T-helper 22 cell (primary cell): ENCODE data around the gene ANKIB1.
"Not testable (repeated sequence)": the region's sequence is repeated elsewhere in the genome, so short reads cannot be mapped to it uniquely, and the experiment has no call there.

Experiments used
- DNase-seq: peaks from one replicate; pipeline ENCODE4 v3.0.0-alpha.2; 2020; ENCODE audit warnings: low read depth

The ANKIB1 gene

DNA sequence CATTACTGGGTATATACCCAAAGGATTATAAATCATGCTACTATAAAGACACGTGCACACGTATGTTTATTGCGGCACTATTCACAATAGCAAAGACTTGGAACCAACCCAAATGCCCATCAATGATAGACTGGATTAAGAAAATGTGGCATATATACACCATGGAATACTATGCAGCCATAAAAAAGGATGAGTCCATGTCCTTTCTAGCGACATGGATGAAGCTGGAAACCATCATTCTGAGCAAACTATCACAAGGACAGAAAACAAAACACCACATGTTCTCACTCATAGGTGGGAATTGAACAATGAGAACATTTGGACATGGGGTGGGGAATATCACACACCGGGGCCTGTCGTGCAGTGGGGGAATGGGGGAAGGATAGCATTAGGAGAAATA, 164.4 kb downstream of the ANKIB1 start:
- not testable (repeated sequence) for DNase-seq

DNA sequence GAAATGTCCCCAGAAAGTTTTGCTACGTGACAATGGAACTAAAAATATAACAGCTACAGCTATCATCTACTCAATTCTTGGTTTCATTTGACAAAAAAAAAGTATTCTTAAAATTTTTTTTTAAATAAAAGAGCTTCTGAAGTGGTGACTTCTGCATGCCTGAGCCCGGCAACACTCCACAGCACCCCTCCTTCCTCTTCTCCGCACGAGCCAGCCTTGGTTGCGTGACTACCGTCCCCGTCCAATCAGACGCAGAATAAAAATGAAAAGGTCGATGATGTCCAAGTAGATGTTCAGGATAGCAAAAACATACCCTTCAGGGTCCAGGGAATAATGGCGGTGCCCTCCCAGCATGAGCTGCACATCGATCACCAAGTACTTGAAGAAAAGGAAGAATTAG, 167.0 kb downstream of the ANKIB1 start:
- no peak for DNase-seq

- no peak for DNase-seq
Measured at GRCh38 chr7:92413550-92413949, 167.8 kb downstream of the ANKIB1 start.

- no peak for DNase-seq
Measured at GRCh38 chr7:92415225-92415624, 169.5 kb downstream of the ANKIB1 start.

DNA sequence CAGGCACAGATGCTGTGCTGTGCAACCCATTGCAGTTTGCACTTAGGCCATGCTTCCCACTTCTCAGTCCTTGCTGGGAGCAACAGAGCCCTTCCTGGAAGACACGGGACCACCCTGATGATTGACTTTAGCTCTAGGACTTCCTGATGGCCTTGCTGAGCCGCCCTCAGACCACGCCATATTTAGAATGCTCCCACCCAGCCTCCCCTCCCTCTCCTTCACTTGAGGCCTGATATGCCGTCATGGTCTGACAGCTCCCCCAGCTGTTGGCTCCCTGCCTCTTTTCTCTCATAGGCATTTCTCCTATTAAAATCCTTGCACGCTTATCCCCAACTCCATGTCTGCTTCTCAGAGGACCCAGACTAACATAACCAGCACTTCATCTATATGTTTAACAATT, 172.1 kb downstream of the ANKIB1 start:
- DNase-seq, result no peak

GRCh38 chr7:92421676-92422435, 176.1 kb downstream of the ANKIB1 start:
- no peak for DNase-seq

DNA sequence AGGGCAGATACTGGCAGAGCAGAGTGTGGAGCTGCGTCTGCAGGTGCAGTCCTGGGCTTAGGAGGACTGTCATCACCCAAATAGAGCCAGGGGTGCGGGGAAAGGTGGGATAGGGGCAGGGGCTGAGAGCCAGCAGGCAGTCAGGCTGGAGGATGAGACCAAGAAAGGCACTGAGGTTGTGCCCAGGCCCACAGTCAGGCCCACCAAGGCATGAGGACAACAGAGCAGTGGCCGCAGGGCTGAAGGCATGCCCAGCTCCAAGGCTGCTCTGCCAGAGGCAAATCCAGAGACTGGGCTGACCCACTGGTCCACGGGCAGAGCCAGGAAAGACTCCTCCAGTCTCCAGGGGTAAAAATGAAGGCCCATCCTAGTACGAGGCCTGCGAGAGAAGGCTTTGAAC, 177.2 kb downstream of the ANKIB1 start:
- no peak for DNase-seq

DNA sequence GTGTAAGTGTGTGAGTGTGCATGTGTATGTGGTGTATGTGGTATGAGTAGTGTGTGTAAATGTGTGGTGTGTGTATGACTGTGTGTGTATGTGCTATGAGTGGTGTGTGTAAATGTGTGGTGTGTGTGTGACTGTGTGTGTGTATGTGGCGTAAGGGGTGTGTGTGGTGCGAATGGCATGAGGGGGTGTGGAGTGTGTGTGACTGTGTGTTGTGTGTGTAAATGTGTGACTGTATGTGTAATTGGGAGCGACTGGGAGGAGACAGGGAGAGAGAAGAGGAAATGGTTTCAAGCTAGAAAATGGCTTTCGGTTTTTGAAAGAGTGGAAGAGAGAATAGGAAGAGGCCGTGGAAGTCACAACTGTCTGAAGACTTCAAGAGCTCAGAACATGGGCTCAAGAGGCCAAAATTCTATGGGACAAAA, 177.9 kb downstream of the ANKIB1 start:
- no peak for DNase-seq

DNA sequence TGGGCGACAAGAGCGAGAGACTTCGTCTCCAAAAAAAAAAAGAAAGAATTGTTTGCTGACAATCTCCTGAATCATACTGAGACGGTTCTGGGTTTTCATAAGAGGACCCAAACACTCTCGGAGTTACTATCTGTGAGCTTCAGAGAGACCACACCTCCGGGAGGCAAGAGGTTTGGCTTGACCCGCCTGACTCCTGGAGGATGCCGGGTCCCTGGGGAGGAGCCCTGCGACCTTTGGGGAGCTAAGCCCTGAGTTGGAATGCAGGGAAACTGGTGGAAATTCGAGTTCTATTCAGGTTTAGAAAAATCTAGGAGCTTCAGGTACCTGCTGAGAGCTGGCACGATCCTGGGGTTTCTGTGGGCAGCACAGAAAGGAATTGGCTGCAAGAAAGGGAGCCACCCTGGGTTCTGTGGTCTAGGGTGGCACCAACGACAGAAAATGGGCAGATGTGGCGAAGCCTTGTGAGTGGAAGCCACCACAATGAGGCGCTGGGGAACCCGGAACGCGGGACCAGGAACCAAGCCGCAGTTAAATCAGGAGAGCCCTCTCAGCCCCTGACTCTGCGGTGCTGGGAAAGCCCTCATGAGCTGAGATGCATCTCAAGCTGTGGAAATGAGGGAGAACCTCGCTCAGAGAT, 179.7 kb downstream of the ANKIB1 start:
- no peak for DNase-seq

- DNase-seq, result no peak
Measured at GRCh38 chr7:92427193-92427592, 181.4 kb downstream of the ANKIB1 start.

- DNase-seq, result no peak
Measured at GRCh38 chr7:92432299-92432946, 186.6 kb downstream of the ANKIB1 start.

DNA sequence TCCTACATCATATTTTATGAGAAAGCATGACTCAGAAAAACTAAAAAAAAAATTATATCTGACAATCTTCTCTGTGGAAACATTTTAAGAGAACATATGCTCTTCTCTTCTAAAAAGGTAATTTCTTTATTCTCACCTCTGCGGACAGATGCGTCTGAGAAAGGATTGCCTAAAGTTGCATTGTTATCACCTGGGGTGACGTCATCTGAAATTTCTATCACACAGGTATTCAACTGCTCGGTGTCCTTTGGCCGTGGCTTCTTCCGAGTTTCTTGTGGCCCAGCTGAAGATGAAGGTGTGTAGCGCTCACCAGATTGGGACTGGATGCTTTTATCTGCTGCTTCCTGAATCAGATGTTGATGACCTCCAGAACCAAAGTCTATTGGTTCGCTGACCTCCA, 187.2 kb downstream of the ANKIB1 start:
- DNase-seq, result no peak

DNA sequence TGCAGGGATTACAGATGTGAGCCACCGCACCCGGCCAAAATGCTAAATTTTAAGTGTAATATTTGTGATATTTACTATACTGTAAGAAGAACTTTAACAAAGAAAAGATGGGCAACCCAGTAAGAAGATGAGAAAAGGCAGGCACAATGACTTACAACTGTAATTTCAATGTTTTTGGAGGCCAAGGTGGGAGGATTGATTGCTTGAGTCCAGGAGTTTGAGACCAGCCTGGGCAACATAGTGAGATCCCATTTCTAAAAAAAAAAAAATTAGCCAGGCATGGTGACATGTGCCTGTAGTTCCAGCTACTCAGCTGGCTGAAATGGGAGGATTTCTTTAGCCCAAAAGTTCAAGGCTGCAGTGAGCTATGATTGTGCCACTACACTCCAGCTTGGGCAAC, 189.8 kb downstream of the ANKIB1 start:
- DNase-seq, result no peak

DNA sequence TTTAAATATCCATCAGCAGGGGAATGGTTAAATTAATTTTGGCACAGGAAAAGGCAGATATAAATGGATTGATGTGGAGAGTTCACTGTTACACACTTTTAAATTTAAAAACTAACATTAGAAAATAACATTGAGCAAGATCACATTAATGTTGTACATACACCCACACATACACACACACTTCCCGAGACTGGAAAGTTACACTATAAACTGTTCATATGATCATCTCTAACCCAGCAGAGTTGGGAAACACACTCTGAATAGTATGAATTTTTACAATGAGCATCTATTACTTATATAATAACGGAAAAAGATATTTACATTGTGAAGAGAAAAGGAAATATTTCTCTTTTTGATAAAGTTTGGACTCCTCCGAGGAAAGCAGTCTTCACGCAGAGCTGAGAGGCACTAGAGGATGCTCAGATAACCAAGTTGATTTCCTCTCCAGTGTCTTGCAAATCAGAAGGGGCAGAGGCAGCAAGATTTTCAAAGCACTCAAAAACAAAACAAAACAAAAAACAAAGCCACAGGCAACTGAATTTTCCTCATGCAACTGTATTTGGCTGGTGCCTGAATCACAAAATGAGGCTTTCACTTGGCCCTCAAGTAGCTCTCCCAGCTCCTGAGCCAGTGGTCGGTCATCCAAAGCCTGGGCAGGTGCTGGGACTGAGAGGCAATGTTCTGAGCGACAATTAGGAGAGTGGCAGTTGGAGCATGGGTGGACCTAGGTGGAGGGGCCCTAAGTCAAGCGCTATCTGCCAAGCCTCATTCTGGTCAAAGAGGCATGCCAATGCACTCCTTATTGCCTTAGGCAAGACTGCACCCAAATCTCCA, 191.1 kb downstream of the ANKIB1 start:
- DNase-seq, result no peak

DNA sequence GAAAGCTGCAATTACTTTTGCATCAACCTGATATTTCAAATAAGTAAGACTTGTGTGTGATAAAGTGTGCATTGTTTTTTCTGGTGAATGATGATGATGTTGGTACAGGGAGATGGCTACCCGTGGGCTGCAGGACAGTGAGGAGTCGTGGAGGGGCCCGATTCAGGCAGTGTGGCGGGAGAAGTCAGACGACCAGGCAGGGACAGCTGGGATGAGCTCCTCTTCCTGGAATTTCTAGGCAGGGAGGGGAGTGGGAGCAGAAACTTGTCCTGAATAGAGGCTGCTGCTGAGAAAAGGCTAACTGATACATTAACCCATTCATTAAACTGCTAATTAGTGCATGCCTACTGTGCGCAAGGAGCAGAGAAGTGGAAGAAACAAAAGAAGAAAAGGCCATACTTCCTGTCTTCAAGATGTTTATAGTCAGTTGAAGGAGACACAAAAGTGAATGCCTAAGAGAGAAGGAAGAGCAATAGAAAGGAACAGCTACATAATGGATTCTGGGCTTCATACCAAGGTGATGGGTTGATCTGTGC, 192.2 kb downstream of the ANKIB1 start:
- no peak for DNase-seq

DNA sequence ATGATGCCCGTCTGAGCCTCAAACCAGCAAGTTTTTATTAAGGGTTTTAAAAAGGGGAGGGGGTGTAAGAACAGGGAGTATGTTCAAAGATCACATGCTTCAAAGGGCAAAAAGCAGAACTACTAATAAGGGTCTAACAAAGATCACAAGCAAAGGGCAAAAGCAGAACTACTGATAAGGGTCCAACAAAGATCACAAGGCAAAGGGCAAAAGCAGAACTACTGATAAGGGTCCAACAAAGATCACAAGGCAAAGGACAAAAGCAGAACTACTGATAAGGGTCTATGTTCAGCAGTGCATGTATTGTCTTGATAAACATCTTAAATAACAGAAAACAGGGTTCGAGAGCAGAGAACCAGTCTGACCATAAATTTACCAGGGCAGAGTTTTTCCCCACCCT, 196.9 kb downstream of the ANKIB1 start:
- not testable (repeated sequence) for DNase-seq

- no peak for DNase-seq
Measured at GRCh38 chr7:92446869-92447344, 201.1 kb downstream of the ANKIB1 start.

- peak; percentile 69 for DNase-seq
Measured at GRCh38 chr7:92447345-92448204, 201.8 kb downstream of the ANKIB1 start, which contains the start of gene GATAD1. Gene GATAD1, plus strand, starts transcription at chr7:92447482. Its CDS starts 248 bp downstream, at chr7:92447730.

- peak; percentile 29 for DNase-seq
Measured at GRCh38 chr7:92448205-92448747, 202.5 kb downstream of the ANKIB1 start.
